ENCODE results near the gene AGXT2.
"Not testable (repeated sequence)": the region's sequence is repeated elsewhere in the genome, so short reads cannot be mapped to it uniquely, and the experiment has no call there.

Gene AGXT2

DNA sequence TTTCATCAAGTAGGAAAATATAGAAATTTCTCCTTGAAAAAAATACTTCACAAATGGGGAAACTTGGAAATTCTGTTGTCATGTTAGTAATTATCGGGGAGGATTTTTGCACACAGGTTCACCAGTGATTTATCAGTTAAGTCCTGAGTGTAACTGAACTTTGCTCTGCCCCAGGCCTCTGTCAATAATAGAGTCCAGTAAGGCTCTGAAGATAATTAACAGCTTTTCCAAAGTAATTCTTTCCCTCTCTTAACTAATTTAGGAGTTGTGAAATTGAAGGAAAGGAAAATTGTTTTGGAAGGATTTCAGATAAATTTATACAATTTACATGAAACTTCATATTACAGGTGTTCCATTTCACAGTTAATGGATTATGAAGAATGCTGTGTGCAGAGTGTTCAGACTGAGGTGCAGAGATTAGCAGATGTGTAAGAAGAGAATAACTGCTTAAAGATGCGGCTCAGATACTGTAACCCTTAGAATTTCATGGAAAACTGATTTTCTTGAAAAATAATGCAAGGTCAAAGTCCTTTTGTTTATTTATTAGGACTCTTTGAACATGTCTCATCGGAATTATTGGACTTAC lies 2.9 kb upstream of the AGXT2 start:
- DNase-seq (ENCODE audit: low spot score) = no peak

DNA sequence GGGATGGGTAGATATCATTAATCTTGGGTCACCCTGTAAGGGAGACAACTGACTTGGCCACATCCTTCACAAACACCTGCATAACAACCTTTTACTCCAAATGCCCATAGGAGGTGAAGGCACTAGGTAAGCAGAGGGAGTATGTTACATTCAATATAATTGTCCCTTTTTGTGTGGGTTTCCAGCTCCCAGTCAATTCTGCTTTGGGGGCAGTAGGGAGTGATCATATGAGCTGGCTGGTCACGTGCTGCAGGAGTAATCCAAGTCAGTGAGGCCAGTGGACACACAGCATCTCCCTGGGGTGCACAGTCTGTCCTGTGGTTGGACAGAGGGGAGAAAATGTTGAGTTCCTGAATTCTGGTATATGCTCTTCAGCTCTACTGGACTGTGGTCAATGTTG lies 1.2 kb upstream of the AGXT2 start:
- DNase-seq (ENCODE audit: low spot score) = no peak

GRCh38 chr5:35046774-35047173 lies 975 bp downstream of the AGXT2 start:
- peak; percentile 89 for DNase-seq (ENCODE audit: low spot score)

DNA sequence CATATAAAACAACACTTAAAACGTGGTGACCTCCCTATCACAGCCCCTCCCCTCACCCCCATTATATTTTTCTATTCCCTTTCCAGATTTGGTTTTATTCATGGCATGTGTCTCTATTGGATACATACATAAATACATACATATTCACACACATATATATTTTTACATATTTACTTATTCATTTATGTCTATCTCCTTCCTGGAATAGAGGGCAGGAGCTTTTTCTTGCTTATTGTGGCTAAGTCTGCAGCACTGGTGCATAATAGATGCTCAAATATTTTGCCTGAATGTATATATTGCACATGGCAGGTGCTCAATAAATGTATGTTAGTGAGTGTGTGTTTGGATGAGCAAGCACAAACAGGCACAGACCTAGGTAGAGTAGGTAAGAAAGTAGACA lies 2.5 kb downstream of the AGXT2 start:
- no peak for DNase-seq (ENCODE audit: low spot score)

GRCh38 chr5:35044649-35045048 lies 3.1 kb downstream of the AGXT2 start:
- no peak for DNase-seq (ENCODE audit: low spot score)

DNA sequence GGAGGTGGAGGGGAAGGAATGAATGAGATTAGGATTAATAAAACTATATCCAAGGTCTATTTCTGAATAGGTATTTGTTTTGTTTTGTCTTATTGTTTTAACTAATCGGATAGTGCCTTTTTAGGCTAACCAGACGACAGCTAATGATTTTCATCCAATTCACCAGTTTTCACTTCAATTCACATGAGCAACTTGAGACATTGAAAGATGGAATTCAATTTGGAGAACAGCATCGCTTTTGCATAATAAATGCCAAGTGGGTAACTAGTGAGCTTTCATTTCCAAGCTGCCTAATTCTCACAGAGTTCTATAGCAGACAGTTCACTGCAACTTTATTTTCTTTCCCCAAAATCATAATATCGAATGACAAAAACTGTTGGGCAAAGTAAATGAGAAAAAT lies 5.0 kb downstream of the AGXT2 start:
- no peak for DNase-seq (ENCODE audit: low spot score)

GRCh38 chr5:35041261-35041660 lies 6.5 kb downstream of the AGXT2 start:
- peak; percentile 59 for DNase-seq (ENCODE audit: low spot score)

DNA sequence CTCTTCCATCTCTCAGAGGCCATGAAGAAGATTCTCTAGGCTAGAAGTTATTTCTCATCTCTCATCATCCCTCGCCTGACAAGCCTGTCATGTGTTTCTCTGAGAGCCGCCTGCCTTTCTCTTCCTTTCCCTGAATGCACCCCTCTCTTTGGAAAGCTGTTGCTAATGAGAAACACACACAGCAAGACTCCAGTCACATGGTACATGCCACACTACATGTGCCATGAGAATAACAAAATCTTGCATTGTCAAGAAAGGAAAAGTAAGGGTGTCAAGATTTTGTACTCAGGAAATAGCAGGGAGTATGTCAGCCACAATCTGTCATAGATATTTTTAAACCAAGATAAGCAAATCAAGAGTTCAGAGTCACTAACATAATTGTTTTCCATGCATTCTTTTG lies 8.9 kb downstream of the AGXT2 start:
- no peak for DNase-seq (ENCODE audit: low spot score)

- DNase-seq (ENCODE audit: low spot score) = no peak
Measured at GRCh38 chr5:35036536-35036935, 11.2 kb downstream of the AGXT2 start.

GRCh38 chr5:35035929-35036328 lies 11.8 kb downstream of the AGXT2 start:
- not testable (repeated sequence) for DNase-seq (ENCODE audit: low spot score)

DNA sequence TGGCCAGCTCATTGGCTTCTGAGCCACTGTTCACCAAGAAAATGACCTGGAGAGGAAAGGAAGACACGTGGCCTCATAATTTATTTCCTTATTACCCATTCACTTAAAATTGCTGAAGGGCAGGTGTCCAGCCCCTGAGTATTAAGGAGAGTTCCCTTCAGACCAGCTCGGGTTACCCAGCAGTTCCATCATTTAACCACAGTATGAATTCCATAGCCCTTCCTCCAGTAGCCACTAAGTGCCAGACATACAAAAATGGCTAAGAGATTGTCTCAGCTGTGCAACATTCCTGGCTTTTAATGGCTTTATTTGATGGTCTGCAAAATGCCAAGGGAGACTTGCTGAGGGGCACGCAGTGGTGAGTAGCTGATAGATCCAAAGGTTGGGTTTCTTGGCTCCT lies 12.5 kb downstream of the AGXT2 start:
- no peak for DNase-seq (ENCODE audit: low spot score)

GRCh38 chr5:35032356-35032755 lies 15.4 kb downstream of the AGXT2 start:
- no peak for DNase-seq (ENCODE audit: low spot score)

DNA sequence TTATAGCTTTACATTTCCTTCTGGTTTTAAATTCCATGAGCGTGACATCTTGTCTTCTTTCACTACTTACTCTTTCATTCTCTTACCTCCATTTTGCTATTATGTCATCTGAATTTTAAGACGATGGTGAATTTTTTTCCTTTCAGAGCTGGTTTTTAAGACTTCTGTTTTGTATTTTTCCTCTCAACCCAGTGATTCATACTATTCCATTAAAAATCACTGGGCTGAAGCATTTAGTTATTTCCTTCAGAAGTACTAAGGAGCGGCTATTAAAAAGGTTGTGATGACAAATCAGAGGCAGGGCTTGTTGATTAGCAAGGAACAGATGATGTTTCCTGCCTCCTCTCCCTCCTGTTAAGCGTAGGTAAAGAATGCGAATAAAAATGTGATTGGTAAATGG lies 16.5 kb downstream of the AGXT2 start:
- DNase-seq (ENCODE audit: low spot score) = peak; percentile 63

DNA sequence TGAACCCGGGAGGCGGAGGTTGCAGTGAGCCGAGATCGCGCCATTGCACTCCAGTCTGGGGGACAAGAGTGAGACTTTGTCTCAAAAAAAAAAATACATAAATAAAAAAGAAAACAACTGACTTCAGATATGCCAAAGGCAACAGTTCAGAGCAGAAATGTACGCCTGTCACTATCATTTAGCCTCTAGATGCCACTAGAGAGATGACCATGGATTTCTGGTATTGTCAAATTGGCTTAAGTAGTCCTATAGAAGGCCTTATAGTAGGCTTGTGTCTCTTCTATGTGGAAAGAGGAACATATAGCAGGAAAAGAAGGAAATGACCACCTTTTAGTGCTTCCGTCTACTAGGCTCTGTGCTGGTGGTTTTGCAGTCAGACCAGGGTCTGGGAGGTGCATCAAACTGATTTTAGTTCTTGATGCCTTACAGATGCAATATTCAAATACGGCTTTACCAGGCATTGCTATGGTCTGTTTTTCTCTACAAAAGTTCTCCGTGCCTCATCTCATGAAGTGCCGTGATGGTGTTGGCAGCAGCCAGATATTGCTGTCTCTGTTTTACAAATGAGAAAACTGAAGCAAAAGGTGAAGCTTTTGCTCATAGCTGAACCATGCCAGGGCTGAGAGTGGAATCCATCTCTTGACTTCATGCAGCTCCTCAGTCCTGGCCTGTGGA lies 17.2 kb downstream of the AGXT2 start:
- no peak for DNase-seq (ENCODE audit: low spot score)

GRCh38 chr5:35029333-35029732 lies 18.4 kb downstream of the AGXT2 start:
- peak; percentile 53 for DNase-seq (ENCODE audit: low spot score)

- DNase-seq (ENCODE audit: low spot score) = no peak
Measured at GRCh38 chr5:35026941-35027340, 20.8 kb downstream of the AGXT2 start.

DNA sequence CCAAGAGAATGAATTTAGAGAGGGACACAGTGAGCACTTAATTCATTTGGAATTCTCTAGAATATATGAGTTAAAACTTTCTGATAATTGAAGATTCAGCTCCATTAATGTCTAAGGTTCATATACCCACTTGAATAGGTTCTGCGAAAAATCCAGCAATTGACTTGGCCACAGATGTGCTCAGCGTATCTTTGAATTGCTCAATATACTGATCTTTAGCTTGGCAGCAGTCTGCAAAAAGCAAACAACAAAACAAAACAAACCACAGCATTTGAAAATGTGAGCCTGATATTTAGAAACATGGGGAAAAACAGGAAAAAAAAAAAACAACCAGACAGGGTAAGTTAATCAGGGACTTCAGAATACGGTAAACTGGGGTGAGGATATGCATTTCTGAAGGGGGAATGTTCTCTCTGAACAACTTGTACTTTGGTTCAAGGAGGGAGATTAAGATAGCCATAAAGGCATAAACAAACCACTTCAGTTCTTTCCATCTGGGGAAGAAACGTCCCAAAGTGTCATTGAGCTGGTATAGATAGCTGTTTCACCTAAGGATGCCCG lies 21.4 kb downstream of the AGXT2 start:
- DNase-seq (ENCODE audit: low spot score) = no peak

GRCh38 chr5:35024911-35025510 lies 22.7 kb downstream of the AGXT2 start:
- no peak for DNase-seq (ENCODE audit: low spot score)

DNA sequence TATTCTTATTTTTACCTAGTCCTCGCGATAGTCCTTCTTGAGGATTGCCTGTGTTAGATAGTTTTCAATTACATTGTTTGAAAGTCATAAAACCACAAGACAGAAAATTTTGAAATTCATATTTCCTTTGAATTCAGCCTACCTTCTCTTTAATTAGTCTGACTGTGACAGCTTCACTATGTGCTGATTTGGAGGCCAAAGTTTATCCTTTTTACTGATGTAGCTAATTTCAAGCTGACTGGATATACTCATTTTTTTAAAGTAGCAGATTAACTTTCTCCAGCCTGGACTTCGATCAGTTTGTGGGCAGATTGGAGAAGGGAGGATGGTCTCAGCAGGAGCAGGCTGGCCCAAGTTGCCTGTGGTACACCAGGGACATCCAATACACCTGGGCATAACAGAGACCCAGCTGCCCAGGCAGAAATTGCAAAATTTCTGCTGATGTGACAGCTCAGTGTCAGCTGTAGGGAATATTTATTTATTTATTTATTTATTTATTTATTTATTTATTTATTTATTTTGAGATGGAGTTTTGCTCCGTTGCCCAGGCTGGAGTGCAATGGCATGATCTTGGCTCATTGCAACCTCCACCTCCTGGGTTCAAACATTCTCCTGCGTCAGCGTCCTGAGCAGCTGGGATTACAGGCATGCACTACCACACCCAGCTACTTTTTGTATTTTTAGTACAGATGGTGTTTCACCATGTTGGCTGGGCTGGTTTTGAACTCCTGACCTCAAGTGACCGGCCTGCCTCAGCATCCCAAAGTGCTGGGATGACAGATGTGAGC lies 24.2 kb downstream of the AGXT2 start:
- DNase-seq (ENCODE audit: low spot score) = no peak

- no peak for DNase-seq (ENCODE audit: low spot score)
Measured at GRCh38 chr5:35016174-35017051, 31.3 kb downstream of the AGXT2 start.

DNA sequence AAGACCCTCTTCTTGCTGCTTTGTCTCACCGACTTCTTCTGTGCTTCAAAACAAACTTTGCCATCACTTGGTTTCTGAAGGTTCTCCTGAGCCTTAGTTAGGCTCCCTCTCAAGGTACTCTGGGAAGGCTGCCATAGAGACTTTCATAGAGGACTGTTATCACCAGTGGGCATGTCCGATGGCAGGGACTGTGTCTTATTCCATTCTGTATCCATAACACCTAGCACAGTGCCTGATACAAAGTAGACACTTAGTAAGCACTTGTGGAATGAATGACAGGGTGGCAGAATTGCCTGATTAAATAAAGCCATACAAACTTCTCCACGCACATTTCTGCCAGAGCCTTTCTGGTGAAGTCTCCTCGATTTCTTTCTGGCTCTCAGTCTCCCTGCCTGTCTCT lies 32.7 kb downstream of the AGXT2 start:
- no peak for DNase-seq (ENCODE audit: low spot score)

DNA sequence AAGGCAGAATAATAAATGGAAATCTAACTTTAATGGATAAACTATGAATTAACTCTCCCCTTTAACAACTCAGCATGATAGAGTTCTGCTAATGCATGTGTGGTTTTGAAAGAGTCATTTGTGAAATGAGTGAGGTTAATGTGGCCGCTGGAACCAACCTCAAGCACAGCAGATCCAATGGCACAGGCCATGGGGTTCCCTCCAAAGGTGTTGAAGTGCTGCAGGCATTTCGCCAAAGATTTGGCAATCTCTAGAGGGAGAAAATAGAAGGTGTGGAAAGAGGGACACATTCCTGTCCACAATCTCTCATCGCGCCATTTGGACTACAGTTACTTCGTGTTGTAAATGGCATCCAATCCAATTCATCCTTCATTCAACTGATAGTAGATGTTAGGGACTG lies 35.0 kb downstream of the AGXT2 start:
- no peak for DNase-seq (ENCODE audit: low spot score)
